ENCODE data around the gene MDP1. TPM values are rescaled to one million over a fixed set of nuclear protein-coding genes. Genes with fewer than 3 reads are reported as not detected.

MDP1 gene
- polyA plus RNA-seq (2013, experiment 1 of 2) = 27.2 TPM
- 28.2 TPM for polyA plus RNA-seq (2013, experiment 2 of 2)

DNA sequence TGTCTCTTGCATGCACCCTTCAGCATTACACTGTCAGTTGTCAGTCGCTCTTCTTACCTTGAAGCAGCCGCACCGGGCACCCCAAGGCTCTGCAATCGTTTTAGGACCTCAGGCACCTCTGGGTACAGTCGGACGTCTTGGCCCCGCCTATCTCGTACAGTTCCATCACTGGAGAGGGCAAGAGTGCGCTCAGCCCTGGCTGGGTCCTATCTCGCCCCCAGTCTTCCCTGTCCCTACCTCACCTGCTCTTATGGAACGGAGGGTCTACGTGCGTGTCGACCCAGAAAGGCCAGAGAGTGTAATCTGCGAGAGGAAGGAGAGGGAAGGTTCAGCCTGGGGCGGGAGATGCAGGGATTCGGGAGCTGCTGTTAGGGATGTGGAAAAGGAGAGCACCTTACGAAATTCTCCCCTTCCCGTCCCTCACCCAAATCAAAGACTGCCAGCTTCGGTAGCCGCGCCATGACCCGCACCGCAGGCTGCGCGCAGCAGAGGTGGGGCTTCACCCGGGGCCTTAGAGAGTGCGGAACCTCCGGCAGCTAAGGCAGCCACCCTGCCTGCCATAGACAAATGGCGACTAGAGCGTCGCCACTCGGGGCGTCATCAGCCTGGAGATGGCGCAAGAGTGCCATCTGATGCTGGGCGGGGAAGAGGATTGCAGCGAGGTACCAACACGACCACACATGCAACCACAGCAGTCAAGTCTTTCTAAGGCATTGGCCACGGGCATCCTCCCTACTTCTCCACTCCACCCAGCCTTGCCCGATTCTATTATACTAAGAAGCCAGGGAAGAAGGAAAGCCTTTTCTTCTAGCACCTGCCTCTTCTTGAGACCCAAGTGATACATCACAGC, at the start of gene MDP1:
Gene MDP1 (minus strand): TSS at position 572 of the 850 bp plus-strand sequence. CDS start 111 bp downstream, at position 461.
- Histone ChIP-seq H3K4me3 (ENCODE audit: extremely low read depth, insufficient read depth, low read length, poor library complexity, severe bottlenecking) (peak within 1 kb of the TSS; percentile 69), H3K27ac (ENCODE audit: low read depth, low read length, severe bottlenecking) (peak within 1 kb of the TSS; percentile 5), H3K9me3 (ENCODE audit: control insufficient read depth, low read length) (no peaks in the 10 kb centered on the region), H3K4me1 (ENCODE audit: control insufficient read depth, insufficient read depth, low read length, poor library complexity, severe bottlenecking) (peaks cover 3% of the 10 kb centered on the region), H3K36me3 (ENCODE audit: control insufficient read depth, insufficient read depth, low read length) (peaks cover 33% of the 10 kb centered on the region)
- WGBS, 2 experiments (ENCODE audit: insufficient coverage in 2 of 2) = 2 to 3% methylated on average over 21 to 22 of the region's 40 CpGs

DNA sequence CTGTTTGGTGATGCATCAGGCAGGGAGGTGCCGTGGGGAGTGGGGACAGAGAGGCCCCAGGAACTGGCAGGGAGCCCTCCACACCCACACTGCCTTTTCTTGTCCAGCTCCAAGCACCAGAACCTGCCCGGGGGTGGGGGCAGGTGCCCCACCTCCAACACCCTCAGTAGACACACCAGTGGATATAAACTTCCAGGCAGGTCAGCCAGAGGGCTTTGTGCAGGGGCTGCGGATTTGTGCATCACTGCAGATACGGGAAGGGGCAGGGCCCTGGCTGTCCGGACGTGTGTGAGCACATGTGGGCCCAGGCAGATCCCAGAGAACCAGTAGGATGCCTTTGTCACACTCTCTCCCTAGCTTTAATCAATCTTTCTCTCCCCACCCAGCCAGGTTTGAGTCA, 48.4 kb upstream of the MDP1 start:
- no peak overlapping the region for H3K27ac ChIP-seq (ENCODE audit: low read depth, low read length, severe bottlenecking)
- H3K9me3 ChIP-seq (ENCODE audit: control insufficient read depth, low read length) = no peaks in the 10 kb centered on the region
- H3K4me1 ChIP-seq (ENCODE audit: control insufficient read depth, insufficient read depth, low read length, poor library complexity, severe bottlenecking) = peaks cover under 1% of the 10 kb centered on the region
- H3K4me3 ChIP-seq (ENCODE audit: extremely low read depth, insufficient read depth, low read length, poor library complexity, severe bottlenecking) = no peak overlapping the region
- WGBS, 2 experiments (ENCODE audit: insufficient coverage in 2 of 2) = 90 to 91% methylated on average over 5 to 6 of the region's 6 CpGs
- H3K36me3 ChIP-seq (ENCODE audit: control insufficient read depth, insufficient read depth, low read length) = peaks cover 16% of the 10 kb centered on the region

DNA sequence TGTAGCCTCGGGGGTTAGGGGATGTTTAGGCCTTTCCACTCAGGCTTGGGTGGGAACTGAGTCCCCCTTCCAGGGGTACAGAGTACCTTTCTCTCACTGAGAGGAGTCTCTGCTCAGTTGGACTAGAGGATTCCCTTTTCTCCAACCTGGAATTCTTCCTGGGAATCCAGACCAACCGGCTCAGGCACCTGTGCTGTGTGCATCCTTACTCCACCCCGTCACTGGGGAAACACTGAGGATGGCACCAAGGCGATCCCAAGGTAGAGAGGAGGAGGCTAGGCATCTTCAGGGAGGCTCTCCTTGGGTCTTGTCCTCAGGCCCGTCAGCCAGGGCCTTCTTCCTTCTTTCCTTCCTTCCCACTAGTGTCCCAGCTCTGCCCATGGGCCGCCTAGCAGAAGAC, 48.0 kb upstream of the MDP1 start:
- Histone ChIP-seq H3K9me3 (ENCODE audit: control insufficient read depth, low read length) (no peaks in the 10 kb centered on the region), H3K4me3 (ENCODE audit: extremely low read depth, insufficient read depth, low read length, poor library complexity, severe bottlenecking) (no peak overlapping the region), H3K36me3 (ENCODE audit: control insufficient read depth, insufficient read depth, low read length) (peaks cover 11% of the 10 kb centered on the region), H3K27ac (ENCODE audit: low read depth, low read length, severe bottlenecking) (no peak overlapping the region), H3K4me1 (ENCODE audit: control insufficient read depth, insufficient read depth, low read length, poor library complexity, severe bottlenecking) (peaks cover 3% of the 10 kb centered on the region)
- 87 to 100% methylated on average over 3 of the region's 6 CpGs for WGBS, 2 experiments (ENCODE audit: insufficient coverage in 2 of 2)

DNA sequence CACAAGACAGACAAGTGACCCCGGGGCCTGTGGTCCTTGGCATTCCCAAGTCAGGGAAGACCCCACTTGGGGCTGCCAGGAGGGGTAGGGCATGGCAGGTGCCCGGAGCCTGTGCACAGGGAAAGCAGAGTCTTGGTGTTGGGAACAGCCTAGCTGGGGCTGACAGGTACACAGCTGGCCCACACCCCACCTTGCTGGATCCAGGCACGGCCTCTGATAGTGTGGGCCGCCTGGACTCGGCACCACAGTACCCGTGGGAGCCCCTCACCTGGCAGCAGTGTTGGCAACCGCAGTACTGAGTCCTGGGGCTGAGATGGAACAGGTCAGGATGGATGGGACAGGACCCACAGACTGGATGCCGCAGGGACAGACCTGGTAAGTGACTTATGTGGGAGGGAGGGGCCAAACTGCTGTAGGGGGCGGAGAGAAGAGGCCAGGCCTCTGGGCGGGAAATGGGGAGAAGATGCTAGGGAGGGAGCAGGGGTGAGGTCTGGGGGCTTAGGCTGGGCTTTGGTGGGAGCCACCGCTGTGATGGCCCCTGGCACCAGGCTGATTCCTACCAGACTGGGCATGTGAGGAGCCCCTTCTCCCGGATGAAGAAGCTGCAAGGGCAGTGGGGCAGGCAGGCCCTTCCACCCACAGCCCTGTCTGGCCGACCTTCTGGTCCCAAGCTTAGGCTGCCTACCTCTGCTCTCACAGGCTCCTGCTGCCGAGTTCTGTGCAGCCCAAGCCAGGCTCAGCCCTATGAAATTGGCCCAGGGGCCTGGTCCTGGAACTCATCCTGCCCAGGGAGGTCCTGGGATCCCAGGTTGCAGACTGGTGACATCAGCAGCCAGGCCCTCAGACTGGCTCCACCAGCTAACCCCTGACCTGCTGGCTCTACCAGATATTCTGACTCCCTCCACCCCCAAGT, 47.2 kb upstream of the MDP1 start, which contains the start of gene TGM1:
Gene TGM1 (minus strand): TSS at position 357 of the 913 bp plus-strand sequence. CDS start 825 bp downstream, outside the sequence.
- WGBS, 2 experiments (ENCODE audit: insufficient coverage in 2 of 2) = 70 to 79% methylated on average over 8 to 11 of the region's 14 CpGs
- Histone ChIP-seq H3K4me1 (ENCODE audit: control insufficient read depth, insufficient read depth, low read length, poor library complexity, severe bottlenecking) (peaks cover 3% of the 10 kb centered on the region), H3K36me3 (ENCODE audit: control insufficient read depth, insufficient read depth, low read length) (peaks cover 12% of the 10 kb centered on the region), H3K9me3 (ENCODE audit: control insufficient read depth, low read length) (no peaks in the 10 kb centered on the region), H3K4me3 (ENCODE audit: extremely low read depth, insufficient read depth, low read length, poor library complexity, severe bottlenecking) (no peak within 1 kb of the TSS), H3K27ac (ENCODE audit: low read depth, low read length, severe bottlenecking) (no peak within 1 kb of the TSS)

DNA sequence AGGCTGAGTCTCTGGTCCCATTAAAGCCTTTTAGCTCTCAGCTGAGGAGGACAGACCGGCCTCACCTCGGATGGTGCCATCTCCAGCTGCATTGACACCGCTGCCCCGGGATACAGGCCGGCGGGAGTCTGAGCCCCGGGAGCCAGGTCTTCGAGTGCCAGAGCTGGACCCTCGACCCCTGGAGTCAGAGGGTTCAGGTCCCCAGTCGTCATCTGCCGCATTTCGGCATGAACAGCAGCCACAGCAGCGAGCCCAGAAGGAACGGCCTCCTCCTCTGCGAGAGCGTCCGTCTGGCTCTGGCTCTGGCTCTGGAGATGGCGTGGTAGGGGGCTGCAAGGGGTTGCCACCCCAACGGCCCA, 46.1 kb upstream of the MDP1 start:
- H3K4me3 ChIP-seq (ENCODE audit: extremely low read depth, insufficient read depth, low read length, poor library complexity, severe bottlenecking) = no peak overlapping the region
- H3K27ac ChIP-seq (ENCODE audit: low read depth, low read length, severe bottlenecking) = no peak overlapping the region
- no peaks in the 10 kb centered on the region for H3K9me3 ChIP-seq (ENCODE audit: control insufficient read depth, low read length)
- peaks cover 12% of the 10 kb centered on the region for H3K36me3 ChIP-seq (ENCODE audit: control insufficient read depth, insufficient read depth, low read length)
- 91 to 93% methylated on average over 17 to 19 of the region's 19 CpGs for WGBS, 2 experiments (ENCODE audit: insufficient coverage in 2 of 2)
- peaks cover 3% of the 10 kb centered on the region for H3K4me1 ChIP-seq (ENCODE audit: control insufficient read depth, insufficient read depth, low read length, poor library complexity, severe bottlenecking)

DNA sequence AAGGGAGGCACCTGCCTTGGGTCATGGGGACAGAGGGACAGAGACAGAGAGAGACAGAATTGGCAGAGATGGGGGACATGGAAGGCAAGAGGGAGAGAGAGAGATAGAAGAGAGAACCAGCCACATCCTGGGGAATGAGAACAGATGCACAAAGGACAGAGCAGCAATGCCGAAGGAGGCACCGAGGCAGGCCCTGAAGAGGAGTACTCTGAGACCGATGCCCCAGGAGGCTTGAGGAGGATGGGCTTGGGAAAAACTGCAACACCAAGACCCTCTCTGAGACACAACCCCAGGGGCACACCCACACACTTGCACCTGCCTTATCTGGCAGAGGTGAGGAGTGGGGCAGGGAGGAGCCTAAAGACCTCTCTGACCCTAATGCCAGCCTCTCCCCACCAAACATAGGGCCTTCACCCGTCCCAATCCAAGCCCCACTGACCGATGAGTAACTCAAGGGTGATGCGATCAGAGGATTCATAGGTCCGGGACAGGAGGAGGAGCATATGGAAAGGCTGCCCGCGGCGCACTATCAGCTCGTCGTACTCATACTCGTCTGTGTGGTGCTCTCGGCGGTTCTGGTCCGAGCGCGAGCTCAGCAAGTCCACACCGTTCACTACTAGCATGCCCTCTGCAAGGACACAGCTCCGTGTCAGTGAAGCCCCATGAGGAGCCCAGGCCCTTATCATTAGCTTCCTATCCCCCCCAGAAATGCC, 45.5 kb upstream of the MDP1 start:
- H3K4me1 ChIP-seq (ENCODE audit: control insufficient read depth, insufficient read depth, low read length, poor library complexity, severe bottlenecking) = peaks cover 3% of the 10 kb centered on the region
- WGBS, 2 experiments (ENCODE audit: insufficient coverage in 2 of 2) = 87 to 94% methylated on average over 18 to 20 of the region's 20 CpGs
- no peak overlapping the region for H3K4me3 ChIP-seq (ENCODE audit: extremely low read depth, insufficient read depth, low read length, poor library complexity, severe bottlenecking)
- H3K9me3 ChIP-seq (ENCODE audit: control insufficient read depth, low read length) = no peaks in the 10 kb centered on the region
- no peak overlapping the region for H3K27ac ChIP-seq (ENCODE audit: low read depth, low read length, severe bottlenecking)
- peaks cover 8% of the 10 kb centered on the region for H3K36me3 ChIP-seq (ENCODE audit: control insufficient read depth, insufficient read depth, low read length)

DNA sequence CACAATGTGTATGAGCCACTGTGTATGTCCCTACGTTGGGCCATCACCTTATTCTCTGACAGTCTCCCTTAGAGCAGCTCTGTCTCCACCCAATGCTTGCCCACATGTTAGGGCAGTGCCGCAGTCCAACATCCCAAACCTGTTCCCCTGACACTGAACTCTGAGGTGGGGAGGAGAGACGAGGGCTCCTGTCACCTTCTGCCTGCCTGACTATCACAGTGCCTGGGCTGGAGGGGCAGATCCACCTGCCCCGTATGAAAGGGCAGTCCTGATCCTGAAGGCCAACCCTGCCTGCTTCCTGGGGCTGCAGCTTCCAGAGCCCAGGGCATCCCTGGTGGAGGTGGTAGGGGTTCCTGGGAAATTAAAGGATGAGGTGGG, 44.9 kb upstream of the MDP1 start:
- Histone ChIP-seq H3K4me1 (ENCODE audit: control insufficient read depth, insufficient read depth, low read length, poor library complexity, severe bottlenecking) (peaks cover 3% of the 10 kb centered on the region), H3K4me3 (ENCODE audit: extremely low read depth, insufficient read depth, low read length, poor library complexity, severe bottlenecking) (no peak overlapping the region), H3K36me3 (ENCODE audit: control insufficient read depth, insufficient read depth, low read length) (peaks cover 4% of the 10 kb centered on the region), H3K9me3 (ENCODE audit: control insufficient read depth, low read length) (no peaks in the 10 kb centered on the region), H3K27ac (ENCODE audit: low read depth, low read length, severe bottlenecking) (no peak overlapping the region)
- 60 to 76% methylated on average over 1 to 3 of the region's 4 CpGs for WGBS, 2 experiments (ENCODE audit: insufficient coverage in 2 of 2)

DNA sequence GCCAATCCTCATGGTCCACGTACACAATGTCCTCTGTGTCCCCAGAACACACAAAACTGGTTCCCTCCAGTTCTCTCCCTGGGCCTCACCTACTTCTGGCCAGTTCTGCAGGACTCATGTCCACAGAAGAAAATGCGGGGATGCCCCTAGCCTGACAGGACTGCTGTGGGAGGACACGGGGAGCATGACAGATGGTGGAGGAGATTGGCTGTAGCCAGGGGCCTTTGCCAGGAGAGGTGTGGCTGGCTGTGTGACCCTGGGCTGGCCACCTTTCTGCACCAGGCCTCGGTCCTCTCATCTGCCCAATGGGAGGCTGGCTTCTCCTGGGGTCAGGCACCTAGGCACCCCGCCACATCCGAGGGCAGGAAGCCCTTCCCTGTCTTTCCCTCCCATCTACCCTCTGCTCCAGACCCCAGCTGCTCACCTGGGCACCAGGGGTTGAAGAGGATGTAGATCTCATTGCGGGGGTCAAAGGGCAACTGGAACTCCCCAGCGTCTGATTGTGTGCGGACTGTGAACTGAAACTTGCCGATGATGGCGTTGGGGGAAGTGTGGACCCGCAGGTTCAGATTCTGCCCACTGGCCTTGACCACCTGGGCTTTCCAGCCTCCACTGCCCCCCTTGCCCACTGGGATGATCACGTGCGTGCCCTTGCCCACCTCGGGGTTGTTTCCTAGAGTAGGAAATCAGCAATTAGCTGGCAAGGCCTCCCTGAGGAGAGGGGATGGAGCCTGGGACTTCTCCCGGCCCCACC, 44.3 kb upstream of the MDP1 start:
- Histone ChIP-seq H3K9me3 (ENCODE audit: control insufficient read depth, low read length) (no peaks in the 10 kb centered on the region), H3K27ac (ENCODE audit: low read depth, low read length, severe bottlenecking) (no peak overlapping the region), H3K4me1 (ENCODE audit: control insufficient read depth, insufficient read depth, low read length, poor library complexity, severe bottlenecking) (peaks cover 3% of the 10 kb centered on the region), H3K36me3 (ENCODE audit: control insufficient read depth, insufficient read depth, low read length) (peaks cover 4% of the 10 kb centered on the region), H3K4me3 (ENCODE audit: extremely low read depth, insufficient read depth, low read length, poor library complexity, severe bottlenecking) (no peak overlapping the region)
- 90 to 93% methylated on average over 11 to 12 of the region's 16 CpGs for WGBS, 2 experiments (ENCODE audit: insufficient coverage in 2 of 2)

DNA sequence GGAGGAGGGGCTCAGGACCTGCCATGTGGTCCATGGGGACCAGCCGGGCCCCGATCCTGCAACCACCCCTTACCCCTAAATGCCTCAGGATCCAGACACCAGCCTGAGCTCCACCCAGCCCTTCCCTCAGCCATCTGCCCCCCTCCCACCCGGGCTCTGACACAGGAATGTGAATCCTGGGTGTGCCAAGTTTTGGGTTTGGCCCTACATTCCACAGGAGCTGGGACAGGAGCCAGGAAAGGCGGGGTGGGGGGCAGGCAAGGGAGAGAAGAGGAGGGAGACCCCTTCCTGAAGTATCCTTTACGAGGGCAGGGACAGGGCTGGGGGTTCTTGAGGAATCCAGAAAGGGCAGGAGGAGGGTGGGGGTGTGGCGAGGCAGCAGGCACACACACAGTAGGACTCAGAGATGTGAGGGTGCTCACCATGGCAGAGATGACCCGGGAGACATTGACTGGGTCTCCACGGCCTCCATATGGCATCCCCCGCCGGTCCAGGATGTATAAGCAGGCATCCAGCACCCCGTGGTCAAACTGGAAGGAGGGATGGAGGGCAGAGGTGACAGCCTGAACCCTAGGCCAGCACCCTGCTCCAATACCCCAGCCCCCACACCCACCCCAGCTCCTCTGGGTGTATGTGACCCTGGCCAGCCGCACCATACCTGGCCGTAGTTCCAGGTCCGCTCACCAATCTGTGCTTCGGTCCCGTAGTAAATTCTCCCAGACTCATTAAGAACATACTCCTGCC, 43.6 kb upstream of the MDP1 start:
- peaks cover 3% of the 10 kb centered on the region for H3K4me1 ChIP-seq (ENCODE audit: control insufficient read depth, insufficient read depth, low read length, poor library complexity, severe bottlenecking)
- H3K27ac ChIP-seq (ENCODE audit: low read depth, low read length, severe bottlenecking) = no peak overlapping the region
- WGBS, 2 experiments (ENCODE audit: insufficient coverage in 2 of 2) = 89 to 91% methylated on average over 13 to 14 of the region's 16 CpGs

More for the DNA sequence above, 43.6 kb upstream of the MDP1 start:
- peaks cover 4% of the 10 kb centered on the region for H3K36me3 ChIP-seq (ENCODE audit: control insufficient read depth, insufficient read depth, low read length)
- H3K4me3 ChIP-seq (ENCODE audit: extremely low read depth, insufficient read depth, low read length, poor library complexity, severe bottlenecking) = no peak overlapping the region
- H3K9me3 ChIP-seq (ENCODE audit: control insufficient read depth, low read length) = no peaks in the 10 kb centered on the region

Measured in mesodermal cell (in vitro differentiated cells).